GM15510 (cell line): Measurements from ENCODE around the gene PARN.

Experiments used
- POLR2A ChIP-seq: IDR thresholded peaks from 3 replicates; pipeline ENCODE4 v1.6.1; 2011; ENCODE audit warnings: borderline replicate concordance; ENCODE audit not compliant: insufficient read length; ENCODE audit errors: extremely low read depth

PARN gene

DNA sequence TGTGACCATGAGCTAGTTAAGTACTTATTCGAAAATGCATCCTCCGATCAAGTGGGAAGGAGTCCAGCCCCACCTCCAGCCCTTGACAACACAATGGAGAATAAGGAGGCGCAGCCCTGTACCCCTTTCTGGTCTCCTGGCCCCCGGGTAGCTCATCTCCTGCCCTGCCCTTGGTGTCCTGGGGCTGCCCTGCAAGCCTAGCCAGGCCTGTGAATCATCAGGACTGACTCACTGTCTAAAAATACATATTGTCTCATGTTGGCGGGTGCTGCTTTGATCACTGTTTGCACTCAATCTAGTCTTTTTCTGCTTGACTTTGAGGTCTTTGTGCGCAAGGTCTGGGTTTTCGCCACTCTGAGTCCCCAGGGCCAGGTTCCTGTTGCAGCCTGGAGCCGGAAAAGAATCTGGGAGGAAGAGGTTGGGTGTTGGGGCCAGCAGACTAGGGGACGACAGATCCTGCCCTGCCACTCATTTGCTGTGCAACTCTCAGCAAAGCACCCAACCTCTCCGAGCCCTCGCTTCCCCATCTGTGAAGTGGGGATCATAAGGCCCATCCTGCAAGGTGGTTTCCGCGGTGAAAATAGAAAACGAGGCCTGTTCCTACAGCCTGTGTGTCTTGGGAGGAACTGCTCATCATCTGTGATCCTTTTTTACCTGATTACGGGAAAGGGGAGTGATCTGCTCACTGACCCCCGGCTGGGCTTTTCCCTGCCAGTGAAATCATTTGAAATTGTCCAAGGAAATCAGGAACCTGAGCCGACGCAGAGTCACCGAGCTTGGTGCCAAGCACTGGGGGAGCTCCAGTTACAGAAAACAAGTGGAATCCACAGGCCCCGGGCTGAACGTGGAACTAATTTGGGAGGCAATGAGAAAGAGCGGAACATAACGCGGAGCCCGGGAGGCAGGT, 230.4 kb downstream of the PARN start:
- no peak for TF ChIP-seq POLR2A

DNA sequence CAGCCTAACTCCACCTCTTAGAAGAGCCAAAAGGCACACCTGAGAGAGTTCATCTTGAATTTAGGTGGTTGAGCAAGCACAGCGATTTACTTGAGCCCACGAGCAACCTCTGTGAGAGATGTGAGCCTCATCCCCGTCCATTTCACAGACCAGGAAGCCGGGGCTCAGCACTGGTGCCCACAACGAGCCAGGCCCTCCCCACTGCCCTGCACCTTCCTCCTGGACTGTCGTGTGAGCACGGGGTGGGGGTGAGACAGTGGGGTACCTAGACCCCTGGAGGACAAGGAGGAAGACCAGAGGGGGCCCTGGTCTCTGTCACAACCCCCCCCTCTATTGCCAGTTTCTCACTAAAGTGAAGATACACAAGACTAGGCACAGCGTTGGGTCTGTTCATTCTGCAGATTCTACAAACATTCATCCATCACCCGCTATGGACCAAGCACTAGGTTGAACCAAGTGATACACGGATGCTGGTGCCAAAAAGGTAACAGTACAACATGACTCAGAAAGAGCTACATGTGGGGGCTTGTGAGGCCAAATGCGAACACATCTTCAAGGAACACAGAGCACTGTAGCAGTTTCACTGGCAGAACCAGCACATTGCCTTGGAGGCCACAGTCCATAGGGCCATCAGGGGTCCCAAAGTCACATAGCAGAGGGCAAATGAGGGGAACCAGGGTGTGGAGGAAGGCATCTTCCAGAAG, 231.9 kb downstream of the PARN start:
- no peak for TF ChIP-seq POLR2A

- no peak for TF ChIP-seq POLR2A
These were observed 235.2 kb downstream of the PARN start for GRCh38 chr16:14394834-14395233.

GRCh38 chr16:14392960-14393359, 237.1 kb downstream of the PARN start:
- no peak for TF ChIP-seq POLR2A

- TF ChIP-seq POLR2A = no peak
These were observed 240.7 kb downstream of the PARN start for GRCh38 chr16:14389359-14389758.

- TF ChIP-seq POLR2A = no peak
These were observed 241.8 kb downstream of the PARN start for GRCh38 chr16:14388243-14388642.

- no peak for TF ChIP-seq POLR2A
These were observed 243.9 kb downstream of the PARN start for GRCh38 chr16:14386115-14386514.
